OCI-LY3 (cell line): Measurements from ENCODE around the gene PHF20.

ENCODE experiments used
- EZH2phosphoT487 ChIP-seq: fragments of 200-600 bp; shearing (Covaris generic); IDR thresholded peaks from 2 replicates; pipeline ENCODE4 v1.6.1; 2018; ENCODE audit warnings: antibody characterized with exemption, mixed run types, low read depth
- TF ChIP-seq, protein P1 (sequence below): fragments of 200-600, 300-600 bp; sonication (generic); IDR thresholded peaks from 2 replicates; pipeline ENCODE4 v1.5.1; 2014; ENCODE audit warnings: antibody characterized with exemption, low read length, low read depth

DNA sequence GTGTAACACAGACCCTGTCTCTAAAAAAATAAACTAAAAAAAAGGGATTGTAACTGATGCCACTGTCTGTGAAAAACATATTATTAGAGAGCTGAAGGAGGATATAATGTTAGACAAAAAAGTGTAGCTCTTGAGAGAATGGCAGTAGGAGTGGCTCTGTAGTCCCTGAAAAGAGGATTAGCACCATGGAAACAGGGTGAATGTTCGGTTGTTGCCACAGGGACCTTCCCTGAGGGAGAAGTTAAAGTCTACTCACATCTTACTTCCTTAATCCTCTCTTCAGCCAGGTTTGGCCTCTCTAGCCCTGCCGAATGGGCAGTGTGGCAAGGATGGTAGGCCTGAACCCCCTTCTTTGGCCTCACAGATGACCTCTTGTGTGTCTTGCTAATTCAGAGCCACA is 170.4 kb downstream of the PHF20 start:
- TF ChIP-seq, protein P1, sequence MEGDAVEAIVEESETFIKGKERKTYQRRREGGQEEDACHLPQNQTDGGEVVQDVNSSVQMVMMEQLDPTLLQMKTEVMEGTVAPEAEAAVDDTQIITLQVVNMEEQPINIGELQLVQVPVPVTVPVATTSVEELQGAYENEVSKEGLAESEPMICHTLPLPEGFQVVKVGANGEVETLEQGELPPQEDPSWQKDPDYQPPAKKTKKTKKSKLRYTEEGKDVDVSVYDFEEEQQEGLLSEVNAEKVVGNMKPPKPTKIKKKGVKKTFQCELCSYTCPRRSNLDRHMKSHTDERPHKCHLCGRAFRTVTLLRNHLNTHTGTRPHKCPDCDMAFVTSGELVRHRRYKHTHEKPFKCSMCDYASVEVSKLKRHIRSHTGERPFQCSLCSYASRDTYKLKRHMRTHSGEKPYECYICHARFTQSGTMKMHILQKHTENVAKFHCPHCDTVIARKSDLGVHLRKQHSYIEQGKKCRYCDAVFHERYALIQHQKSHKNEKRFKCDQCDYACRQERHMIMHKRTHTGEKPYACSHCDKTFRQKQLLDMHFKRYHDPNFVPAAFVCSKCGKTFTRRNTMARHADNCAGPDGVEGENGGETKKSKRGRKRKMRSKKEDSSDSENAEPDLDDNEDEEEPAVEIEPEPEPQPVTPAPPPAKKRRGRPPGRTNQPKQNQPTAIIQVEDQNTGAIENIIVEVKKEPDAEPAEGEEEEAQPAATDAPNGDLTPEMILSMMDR, result no peak
- no peak for TF ChIP-seq EZH2phosphoT487
